ENCODE measurements around the gene RPL29.

DNA sequence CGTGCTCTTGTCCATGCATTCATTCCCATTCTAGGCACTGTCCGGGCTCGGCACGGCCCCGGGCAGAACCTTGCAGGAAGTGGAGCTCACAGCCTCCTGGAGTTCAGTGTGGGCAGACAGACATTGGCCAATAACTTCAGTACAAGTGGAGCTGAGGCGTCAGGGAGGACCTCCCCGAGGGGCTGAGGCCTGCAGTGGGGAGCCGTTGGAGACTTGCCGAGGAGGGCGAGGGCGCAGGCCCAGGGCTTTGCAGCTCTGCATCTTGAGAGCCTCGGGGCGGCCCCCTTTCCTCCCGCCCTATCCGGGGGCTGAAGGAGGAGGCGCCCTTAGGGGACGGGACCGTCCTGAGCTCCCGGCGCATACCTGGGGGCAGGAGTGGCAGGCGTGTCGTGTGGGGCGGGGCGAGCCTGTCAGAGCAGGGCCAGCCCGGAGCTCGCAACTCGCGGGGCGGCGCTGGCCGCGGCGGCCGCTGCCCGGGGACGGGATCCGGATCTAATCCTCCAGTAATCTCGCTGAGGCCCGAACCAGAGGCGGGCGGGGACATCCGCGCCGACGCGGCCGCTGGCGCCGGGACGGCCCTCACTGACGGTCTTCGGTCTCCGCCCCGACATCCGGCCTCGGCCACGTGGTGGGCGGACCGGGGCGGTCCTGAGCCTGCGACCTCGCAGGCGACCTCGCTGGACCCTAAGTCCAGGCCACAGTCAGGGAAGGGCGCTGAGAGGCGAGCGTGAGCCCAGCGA, 12.7 kb downstream of the RPL29 start, which contains the start of gene ACY1:
- TF ChIP-seq HDGF (IDR thresholded peaks at IDR 0.05; ENCODE audit: borderline replicate concordance) (no peak), FOXA1 (IDR thresholded peaks at IDR 0.05) (no peak), SP1 (IDR thresholded peaks at IDR 0.05) (no peak), ELF4 (IDR thresholded peaks at IDR 0.05) (no peak), CTBP1 (IDR thresholded peaks at IDR 0.05; ENCODE audit: borderline replicate concordance) (no peak), TARDBP (IDR thresholded peaks at IDR 0.05) (no peak), ARNT (IDR thresholded peaks at IDR 0.05) (no peak)
